Neural progenitor cell (in vitro differentiated cells): ENCODE measurements around the gene SLAMF9. TPM values are rescaled to one million over a fixed set of nuclear protein-coding genes. Genes with fewer than 3 reads are reported as not detected.

ENCODE experiments used
- DNase-seq: peaks from one replicate; pipeline ENCODE4 v3.0.0-alpha.2; 2016; ENCODE audit warnings: low spot score
- H2AFZ ChIP-seq: fragments of 200-600 bp; sonication (generic); replicated peaks from 2 replicates; pipeline ENCODE4 v1.6.1; 2016; ENCODE audit warnings: antibody characterized with exemption
- H3F3A ChIP-seq: fragments of 200-600 bp; sonication (generic); 2 replicates; pipeline ENCODE4 v1.6.1; 2016; ENCODE audit warnings: antibody characterized with exemption, low read depth
- H3K27ac ChIP-seq: fragments of 200-600 bp; sonication (generic); 2 replicates; pipeline ENCODE4 v1.5.1; 2016; ENCODE audit warnings: mild to moderate bottlenecking
- H3K27me3 ChIP-seq: fragments of 200-600 bp; sonication (generic); 2 replicates; pipeline ENCODE4 v1.6.1; 2016; ENCODE audit warnings: mild to moderate bottlenecking, moderate library complexity
- H3K36me3 ChIP-seq: fragments of 200-600 bp; sonication (generic); 2 replicates; pipeline ENCODE4 v1.5.1; 2016
- H3K4me1 ChIP-seq: fragments of 200-600 bp; sonication (generic); 2 replicates; pipeline ENCODE4 v1.6.1; 2016; ENCODE audit warnings: mixed run types
- H3K4me2 ChIP-seq: fragments of 200-600 bp; sonication (generic); 2 replicates; pipeline ENCODE4 v1.6.1; 2016
- H3K4me3 ChIP-seq: fragments of 200-600 bp; sonication (generic); 2 replicates; pipeline ENCODE4 v1.5.1; 2016
- H3K79me2 ChIP-seq: fragments of 200-600 bp; sonication (generic); 2 replicates; pipeline ENCODE4 v1.6.1; 2016; ENCODE audit warnings: low read depth
- H3K9ac ChIP-seq: fragments of 200-600 bp; sonication (generic); 2 replicates; pipeline ENCODE4 v1.6.1; 2016
- H3K9me3 ChIP-seq: fragments of 200-600 bp; sonication (generic); 2 replicates; pipeline ENCODE4 v1.5.1; 2016; ENCODE audit warnings: low read depth
- H4K20me1 ChIP-seq: fragments of 200-600 bp; sonication (generic); 2 replicates; pipeline ENCODE4 v1.6.1; 2016; ENCODE audit warnings: low read depth
- H3K27ac Mint-ChIP-seq: 3 replicates; pipeline ENCODE4 v1.8.0; 2021; ENCODE audit warnings: mixed read lengths
- H3K27me3 Mint-ChIP-seq: 2 replicates; pipeline ENCODE4 v1.8.0; 2022; ENCODE audit warnings: low read depth, mild to moderate bottlenecking, inconsistent platforms, moderate library complexity, mixed read lengths; ENCODE audit not compliant: insufficient read depth
- H3K36me3 Mint-ChIP-seq: 3 replicates; pipeline ENCODE4 v1.8.0; 2021; ENCODE audit warnings: mixed read lengths
- H3K4me1 Mint-ChIP-seq: 3 replicates; pipeline ENCODE4 v1.8.0; 2021; ENCODE audit warnings: mixed read lengths
- H3K4me3 Mint-ChIP-seq: 3 replicates; pipeline ENCODE4 v1.8.0; 2021; ENCODE audit warnings: mild to moderate bottlenecking, moderate library complexity, mixed read lengths
- H3K9me3 Mint-ChIP-seq: 3 replicates; pipeline ENCODE4 v1.8.0; 2020; ENCODE audit warnings: mixed read lengths
- CTCF ChIP-seq: fragments of 200-600 bp; sonication (generic); IDR thresholded peaks from 2 replicates; pipeline ENCODE4 v1.5.1; 2017; ENCODE audit warnings: antibody characterized with exemption, mild to moderate bottlenecking
- EZH2 ChIP-seq: fragments of 200-600 bp; sonication (generic); IDR thresholded peaks from 2 replicates; pipeline ENCODE4 v1.6.1; 2017; ENCODE audit warnings: antibody characterized with exemption, mild to moderate bottlenecking, moderate library complexity
- EZH2phosphoT487 ChIP-seq: fragments of 200-600 bp; sonication (generic); IDR thresholded peaks from 2 replicates; pipeline ENCODE4 v1.6.1; 2017; ENCODE audit warnings: antibody characterized with exemption
- total RNA-seq: library from RNA; depleted of rRNA; stranded (reverse); fragments of >200 nt; gene quantifications from 2 replicates; pipeline ENCODE4 v1.2.3, GENCODE V29; 2015; ENCODE audit warnings: low replicate concordance

The SLAMF9 gene
- not detected in 2 replicates for total RNA-seq

- no peaks in the 10 kb centered on the region for H3K36me3 Mint-ChIP-seq
- H3F3A ChIP-seq = no peaks in the 10 kb centered on the region
- no peak for TF ChIP-seq EZH2
- no peak for TF ChIP-seq EZH2phosphoT487
- no peak for TF ChIP-seq CTCF
- no peaks in the 10 kb centered on the region for H4K20me1 ChIP-seq
- H3K4me1 Mint-ChIP-seq = peaks cover 3% of the 10 kb centered on the region
- H2AFZ ChIP-seq = no peak within 1 kb of the TSS
- H3K4me3 Mint-ChIP-seq = no peak within 1 kb of the TSS
- DNase-seq = no peak
- H3K27me3 Mint-ChIP-seq = peaks cover 11% of the 10 kb centered on the region
- no peak within 1 kb of the TSS for H3K27ac ChIP-seq
- H3K9me3 ChIP-seq = no peaks in the 10 kb centered on the region
- H3K9ac ChIP-seq = no peak within 1 kb of the TSS
- H3K4me3 ChIP-seq = no peak within 1 kb of the TSS
- H3K4me1 ChIP-seq = no peaks in the 10 kb centered on the region
- H3K36me3 ChIP-seq = no peaks in the 10 kb centered on the region
- no peak within 1 kb of the TSS for H3K4me2 ChIP-seq
- H3K27ac Mint-ChIP-seq = no peak within 1 kb of the TSS
- peaks cover 2% of the 10 kb centered on the region for H3K9me3 Mint-ChIP-seq
- H3K79me2 ChIP-seq = no peaks in the 10 kb centered on the region
- H3K27me3 ChIP-seq = no peaks in the 10 kb centered on the region
Observed at GRCh38 chr1:159953536-159954515, at the start of gene SLAMF9. Gene SLAMF9, minus strand, starts transcription at chr1:159954237. Its CDS starts 100 bp downstream, at chr1:159954137.

GRCh38 chr1:160001440-160001839 is 47.4 kb upstream of the SLAMF9 start:
- Histone ChIP-seq H3K4me3 (no peak overlapping the region), H3K27ac (no peak overlapping the region), H3K4me2 (no peak overlapping the region), H3K4me1 (no peaks in the 10 kb centered on the region), H3F3A (no peaks in the 10 kb centered on the region), H2AFZ (no peak overlapping the region), H3K9ac (no peak overlapping the region), H4K20me1 (no peaks in the 10 kb centered on the region), H3K27me3 (no peaks in the 10 kb centered on the region), H3K79me2 (no peaks in the 10 kb centered on the region), H3K9me3 (no peaks in the 10 kb centered on the region), H3K36me3 (no peaks in the 10 kb centered on the region)
- Mint-ChIP-seq H3K36me3 (no peaks in the 10 kb centered on the region), H3K9me3 (no peaks in the 10 kb centered on the region), H3K4me3 (no peak overlapping the region), H3K27ac (no peak overlapping the region), H3K27me3 (peaks cover 3% of the 10 kb centered on the region), H3K4me1 (no peaks in the 10 kb centered on the region)
- DNase-seq = no peak
- TF ChIP-seq CTCF = no peak
- TF ChIP-seq EZH2phosphoT487 = no peak
- TF ChIP-seq EZH2 = no peak

- H3K4me3 Mint-ChIP-seq = no peak overlapping the region
- no peaks in the 10 kb centered on the region for H3K9me3 ChIP-seq
- no peaks in the 10 kb centered on the region for H3K36me3 Mint-ChIP-seq
- no peaks in the 10 kb centered on the region for H3F3A ChIP-seq
- no peaks in the 10 kb centered on the region for H3K27me3 ChIP-seq
- no peak overlapping the region for H3K9ac ChIP-seq
- no peak overlapping the region for H2AFZ ChIP-seq
- no peak overlapping the region for H3K4me3 ChIP-seq
- no peak overlapping the region for H3K4me2 ChIP-seq
- no peak overlapping the region for H3K27ac ChIP-seq
- DNase-seq = no peak
- no peak overlapping the region for H3K27ac Mint-ChIP-seq
- H3K4me1 ChIP-seq = no peaks in the 10 kb centered on the region
- TF ChIP-seq EZH2phosphoT487 (no peak), CTCF (no peak), EZH2 (no peak)
- no peaks in the 10 kb centered on the region for H3K9me3 Mint-ChIP-seq
- H3K36me3 ChIP-seq = no peaks in the 10 kb centered on the region
- no peaks in the 10 kb centered on the region for H3K79me2 ChIP-seq
- H4K20me1 ChIP-seq = no peaks in the 10 kb centered on the region
- no peaks in the 10 kb centered on the region for H3K4me1 Mint-ChIP-seq
- H3K27me3 Mint-ChIP-seq = peaks cover 3% of the 10 kb centered on the region
Observed at GRCh38 chr1:159999204-159999603, 45.2 kb upstream of the SLAMF9 start.
